GM23248 (cell line): ENCODE data around the gene FMR1.

Source experiments
- EZH2 ChIP-seq: fragments of 200-600 bp; sonication (generic); IDR thresholded peaks from 2 replicates; pipeline ENCODE4 v1.6.1; 2018; ENCODE audit warnings: antibody characterized with exemption, mild to moderate bottlenecking; ENCODE audit not compliant: insufficient read depth, poor library complexity, severe bottlenecking
- EZH2phosphoT487 ChIP-seq: fragments of 200-600 bp; sonication (generic); IDR thresholded peaks from 2 replicates; pipeline ENCODE4 v1.6.1; 2018; ENCODE audit warnings: antibody characterized with exemption, moderate library complexity, mild to moderate bottlenecking, low read depth; ENCODE audit not compliant: insufficient read depth

- no peak for TF ChIP-seq EZH2
- TF ChIP-seq EZH2phosphoT487, result no peak
These were observed 23.5 kb downstream of the FMR1 start for GRCh38 chrX:147935156-147935758.
